ENCODE data around the gene JMJD4.

DNA sequence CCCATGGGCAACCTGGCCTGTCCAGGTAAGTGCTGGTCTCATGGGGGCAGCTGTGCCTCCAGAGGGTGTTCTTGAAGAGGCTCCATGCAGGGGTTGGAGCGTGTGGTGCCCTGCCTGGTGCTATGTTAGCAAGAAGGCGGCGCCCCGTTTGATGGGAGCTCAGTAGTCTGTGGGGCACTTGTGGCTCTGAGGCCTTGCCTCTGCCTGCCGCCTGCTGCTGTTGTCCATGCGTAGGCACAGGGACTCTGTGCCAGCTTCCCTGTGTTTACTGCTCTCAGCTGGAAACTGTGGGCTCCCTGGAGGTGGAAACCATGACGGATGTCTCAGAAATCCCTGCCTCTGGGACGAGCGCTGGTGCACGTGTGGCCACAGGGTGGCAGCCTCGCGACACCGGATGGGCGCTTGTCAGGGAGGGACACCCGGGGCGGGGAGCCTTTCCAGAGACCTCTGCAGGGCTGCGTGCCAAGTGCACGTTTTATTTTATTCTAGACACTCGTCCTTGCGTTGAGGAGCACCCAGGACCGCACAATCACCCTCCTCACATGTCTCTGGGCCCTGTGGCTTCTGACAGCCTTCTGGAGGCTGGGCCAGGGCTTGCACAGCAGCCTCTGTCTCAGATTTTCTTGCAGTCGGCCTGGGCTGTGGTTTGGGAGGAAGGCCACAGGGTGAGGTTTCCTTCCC, 27.3 kb upstream of the JMJD4 start:
- TF ChIP-seq, protein P1, sequence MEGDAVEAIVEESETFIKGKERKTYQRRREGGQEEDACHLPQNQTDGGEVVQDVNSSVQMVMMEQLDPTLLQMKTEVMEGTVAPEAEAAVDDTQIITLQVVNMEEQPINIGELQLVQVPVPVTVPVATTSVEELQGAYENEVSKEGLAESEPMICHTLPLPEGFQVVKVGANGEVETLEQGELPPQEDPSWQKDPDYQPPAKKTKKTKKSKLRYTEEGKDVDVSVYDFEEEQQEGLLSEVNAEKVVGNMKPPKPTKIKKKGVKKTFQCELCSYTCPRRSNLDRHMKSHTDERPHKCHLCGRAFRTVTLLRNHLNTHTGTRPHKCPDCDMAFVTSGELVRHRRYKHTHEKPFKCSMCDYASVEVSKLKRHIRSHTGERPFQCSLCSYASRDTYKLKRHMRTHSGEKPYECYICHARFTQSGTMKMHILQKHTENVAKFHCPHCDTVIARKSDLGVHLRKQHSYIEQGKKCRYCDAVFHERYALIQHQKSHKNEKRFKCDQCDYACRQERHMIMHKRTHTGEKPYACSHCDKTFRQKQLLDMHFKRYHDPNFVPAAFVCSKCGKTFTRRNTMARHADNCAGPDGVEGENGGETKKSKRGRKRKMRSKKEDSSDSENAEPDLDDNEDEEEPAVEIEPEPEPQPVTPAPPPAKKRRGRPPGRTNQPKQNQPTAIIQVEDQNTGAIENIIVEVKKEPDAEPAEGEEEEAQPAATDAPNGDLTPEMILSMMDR (IDR thresholded peaks at IDR 0.05), result peak; percentile 75 to 93 (median 88)
- no peak for TF ChIP-seq POLR2A (IDR thresholded peaks at IDR 0.05)
